ENCODE data around the gene ARL3. TPM values are rescaled to one million over a fixed set of nuclear protein-coding genes. Genes with fewer than 3 reads are reported as not detected.
A peak's percentile ranks its signal among the peaks of the same experiment; 100 is the strongest.

Gene ARL3
- total and polyA plus RNA-seq, 2 of the 4 experiments (the other 2 are of a cell fraction): 5.0 to 14.3 TPM

DNA sequence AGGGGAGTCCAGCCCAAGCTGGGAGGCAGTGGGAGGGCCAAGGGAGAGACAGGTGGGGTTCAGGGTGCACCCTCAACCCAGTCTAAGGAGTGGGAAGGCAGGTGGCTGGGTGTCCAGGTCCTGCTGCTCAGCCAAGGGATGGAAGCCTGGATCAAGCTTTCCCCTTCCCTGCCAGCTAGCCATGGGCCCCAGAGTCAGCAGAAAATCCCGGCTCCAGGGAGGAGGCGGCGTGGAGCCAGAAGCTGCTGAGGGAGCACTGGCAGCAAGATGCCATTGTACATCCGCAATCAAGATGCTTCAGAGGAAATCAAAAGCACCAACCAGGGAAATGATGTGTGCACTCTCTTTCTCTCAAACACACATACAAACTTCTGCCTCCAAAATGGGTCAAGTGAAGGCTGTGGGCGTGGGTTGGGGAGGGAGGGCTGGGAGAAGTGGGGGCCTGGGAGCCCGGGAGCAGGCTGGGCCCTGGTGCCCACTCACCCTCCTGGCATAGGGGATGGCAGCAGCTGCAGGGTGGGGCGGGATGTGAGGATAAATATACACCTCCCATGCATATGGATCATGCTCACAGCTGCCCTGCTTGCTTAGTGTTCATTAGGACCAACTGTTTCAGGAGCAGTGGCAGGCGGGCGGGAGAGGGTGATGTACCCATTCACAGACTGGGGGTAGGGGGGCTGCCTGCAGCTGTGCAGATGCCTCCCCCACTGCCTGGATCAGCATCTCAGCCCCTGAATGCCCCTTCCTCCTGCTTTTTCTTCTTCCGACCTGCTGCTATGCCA is 45.7 kb downstream of the ARL3 start:
- 0 out of 2 replicates have a peak overlapping the region, but pooled peaks have one; percentile 49 for H2AK5ac ChIP-seq (ENCODE audit: low read depth, low read length)
- H3K36me3 ChIP-seq (ENCODE audit: control insufficient read depth, insufficient read depth, low read length): no peaks in the 10 kb centered on the region
- BruUV-seq (replicated peaks): no TSS peak
- no peak overlapping the region for H3K4me3 ChIP-seq (ENCODE audit: insufficient read depth, low read depth, low read length)
- no peak overlapping the region for H3K27ac ChIP-seq (ENCODE audit: insufficient read depth, low read length)
- H4K8ac ChIP-seq (ENCODE audit: low read depth in 2 of 2, low read length in 2 of 2): no peak overlapping the region; a peak in 1 of 4 replicates
- H3K56ac ChIP-seq (ENCODE audit: extremely low read depth, insufficient read depth, low read length): no peak overlapping the region
- H2BK15ac ChIP-seq (ENCODE audit: low read depth, low read length): no peak overlapping the region
- H3K9ac ChIP-seq (ENCODE audit: low read depth, low read length): no peak overlapping the region
- H3K4me1 ChIP-seq (ENCODE audit: control insufficient read depth, insufficient read depth, low read length): peaks cover 16% of the 10 kb centered on the region
- intact Hi-C loops (cut with micrococcal nuclease): no loop called here
- dilution Hi-C loops (cut with HindIII; ENCODE audit: low sequenced_read_pairs, unreplicated experiment): no loop called here
- H2BK20ac ChIP-seq (ENCODE audit: low read depth, low read length): no peak overlapping the region
- no peak for ATAC-seq (ENCODE audit: low read depth)
- no peak overlapping the region for H2BK5ac ChIP-seq (ENCODE audit: low read depth, low read length, poor library complexity, severe bottlenecking)
- H2AK9ac ChIP-seq (replicated peaks; ENCODE audit: low read depth, low read length, poor library complexity): peak overlapping the region; percentile 79
- no peak overlapping the region for H3K14ac ChIP-seq (replicated peaks; ENCODE audit: low read depth, low read length)
- H3K23ac ChIP-seq (ENCODE audit: low read depth, low read length): no peak overlapping the region
- no peaks in the 10 kb centered on the region for H3K9me3 ChIP-seq (ENCODE audit: control insufficient read depth, insufficient read depth, low read length)
- in situ Hi-C loops (cut with MboI; ENCODE audit: low sequenced_read_pairs): no loop called here
- H3K9me1 ChIP-seq (ENCODE audit: insufficient read depth, low read length): peaks cover 11% of the 10 kb centered on the region
- no peak overlapping the region for H2AFZ ChIP-seq (replicated peaks; ENCODE audit: low read length, poor library complexity)
- POLR2A ChIA-PET (ENCODE audit: unreplicated experiment): no interaction called here
- H4K20me1 ChIP-seq (ENCODE audit: insufficient read depth, low read length): no peaks in the 10 kb centered on the region
- CTCF ChIA-PET: interaction anchor here (0.9 kb wide), 1 partner anchor 10 kb away, joined by 3 read pairs; no protein-coding TSS in a partner anchor
- H2BK120ac ChIP-seq (ENCODE audit: low read depth, low read length): no peak overlapping the region
- no peak for DNase-seq
- H3K79me1 ChIP-seq (ENCODE audit: low read depth in 1 of 2, low read length in 2 of 2): peaks cover 0 to 8% of the 10 kb centered on the region in 2 experiments; a peak in 2 of 4 replicates
- H3K27me3 ChIP-seq (ENCODE audit: control insufficient read depth, insufficient read depth, low read length): no peaks in the 10 kb centered on the region
- H3K4ac ChIP-seq (ENCODE audit: low read depth, low read length): peak overlapping the region; percentile 48
- peak overlapping the region; percentile 33; the same call in 1 of the 2 replicates for H4K91ac ChIP-seq (ENCODE audit: insufficient read depth, low read depth, low read length)
- no peak overlapping the region for H3K4me2 ChIP-seq (ENCODE audit: low read depth, low read length)
- no peak overlapping the region for H3K18ac ChIP-seq (ENCODE audit: low read depth, low read length)
- WGBS, 2 experiments (ENCODE audit: extremely low coverage in 2 of 2, insufficient read length in 1 of 2): 83% methylated on average over 3 of the region's 10 CpGs; no CpG with 5 or more reads in 1 of the 2 experiments
- H4K5ac ChIP-seq (ENCODE audit: low read depth, low read length): no peak overlapping the region
- TF ChIP-seq, protein P1, sequence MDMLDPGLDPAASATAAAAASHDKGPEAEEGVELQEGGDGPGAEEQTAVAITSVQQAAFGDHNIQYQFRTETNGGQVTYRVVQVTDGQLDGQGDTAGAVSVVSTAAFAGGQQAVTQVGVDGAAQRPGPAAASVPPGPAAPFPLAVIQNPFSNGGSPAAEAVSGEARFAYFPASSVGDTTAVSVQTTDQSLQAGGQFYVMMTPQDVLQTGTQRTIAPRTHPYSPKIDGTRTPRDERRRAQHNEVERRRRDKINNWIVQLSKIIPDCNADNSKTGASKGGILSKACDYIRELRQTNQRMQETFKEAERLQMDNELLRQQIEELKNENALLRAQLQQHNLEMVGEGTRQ (IDR thresholded peaks at IDR 0.05; ENCODE audit: low read depth, low read length): no peak
- TF ChIP-seq CHD1 (IDR thresholded peaks at IDR 0.05; ENCODE audit: low read depth, low read length) (no peak), RCOR1 (IDR thresholded peaks at IDR 0.05; ENCODE audit: insufficient replicate concordance, low read length) (no peak), FOS (IDR thresholded peaks at IDR 0.05; ENCODE audit: low read depth, low read length) (no peak), SMC3 (IDR thresholded peaks at IDR 0.05; ENCODE audit: low read depth, low read length) (no peak), BHLHE40 (IDR thresholded peaks at IDR 0.05; ENCODE audit: low read depth, low read length) (no peak), CEBPB (IDR thresholded peaks at IDR 0.05; ENCODE audit: low read depth, low read length) (no peak), MAZ (IDR thresholded peaks at IDR 0.05; ENCODE audit: borderline replicate concordance, low read depth, low read length) (no peak), RAD21 (IDR thresholded peaks at IDR 0.05; ENCODE audit: low read length) (no peak), MXI1 (IDR thresholded peaks at IDR 0.05; ENCODE audit: borderline replicate concordance, low read depth, low read length) (no peak), RFX5 (IDR thresholded peaks at IDR 0.05; ENCODE audit: low read depth, low read length) (no peak), MAFK (IDR thresholded peaks at IDR 0.05; ENCODE audit: low read depth, low read length) (no peak)
- TF ChIP-seq, protein P2, sequence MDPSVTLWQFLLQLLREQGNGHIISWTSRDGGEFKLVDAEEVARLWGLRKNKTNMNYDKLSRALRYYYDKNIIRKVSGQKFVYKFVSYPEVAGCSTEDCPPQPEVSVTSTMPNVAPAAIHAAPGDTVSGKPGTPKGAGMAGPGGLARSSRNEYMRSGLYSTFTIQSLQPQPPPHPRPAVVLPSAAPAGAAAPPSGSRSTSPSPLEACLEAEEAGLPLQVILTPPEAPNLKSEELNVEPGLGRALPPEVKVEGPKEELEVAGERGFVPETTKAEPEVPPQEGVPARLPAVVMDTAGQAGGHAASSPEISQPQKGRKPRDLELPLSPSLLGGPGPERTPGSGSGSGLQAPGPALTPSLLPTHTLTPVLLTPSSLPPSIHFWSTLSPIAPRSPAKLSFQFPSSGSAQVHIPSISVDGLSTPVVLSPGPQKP (IDR thresholded peaks at IDR 0.05; ENCODE audit: borderline replicate concordance, low read depth, low read length): no peak
- TF ChIP-seq, protein P3, sequence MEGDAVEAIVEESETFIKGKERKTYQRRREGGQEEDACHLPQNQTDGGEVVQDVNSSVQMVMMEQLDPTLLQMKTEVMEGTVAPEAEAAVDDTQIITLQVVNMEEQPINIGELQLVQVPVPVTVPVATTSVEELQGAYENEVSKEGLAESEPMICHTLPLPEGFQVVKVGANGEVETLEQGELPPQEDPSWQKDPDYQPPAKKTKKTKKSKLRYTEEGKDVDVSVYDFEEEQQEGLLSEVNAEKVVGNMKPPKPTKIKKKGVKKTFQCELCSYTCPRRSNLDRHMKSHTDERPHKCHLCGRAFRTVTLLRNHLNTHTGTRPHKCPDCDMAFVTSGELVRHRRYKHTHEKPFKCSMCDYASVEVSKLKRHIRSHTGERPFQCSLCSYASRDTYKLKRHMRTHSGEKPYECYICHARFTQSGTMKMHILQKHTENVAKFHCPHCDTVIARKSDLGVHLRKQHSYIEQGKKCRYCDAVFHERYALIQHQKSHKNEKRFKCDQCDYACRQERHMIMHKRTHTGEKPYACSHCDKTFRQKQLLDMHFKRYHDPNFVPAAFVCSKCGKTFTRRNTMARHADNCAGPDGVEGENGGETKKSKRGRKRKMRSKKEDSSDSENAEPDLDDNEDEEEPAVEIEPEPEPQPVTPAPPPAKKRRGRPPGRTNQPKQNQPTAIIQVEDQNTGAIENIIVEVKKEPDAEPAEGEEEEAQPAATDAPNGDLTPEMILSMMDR (conservative IDR thresholded peaks at IDR 0.05; ENCODE audit: low read depth, low read length): no peak

All from IMR-90 (cell line).